Measurements from ENCODE around the gene CANX.
A peak's percentile ranks its signal among the peaks of the same experiment; 100 is the strongest.

CANX gene

GRCh38 chr5:179759581-179760551, 61.1 kb downstream of the CANX start:
- DNase-seq: peak; percentile 51

- DNase-seq: peak; percentile 21
These were observed 63.5 kb downstream of the CANX start for GRCh38 chr5:179762079-179762780.

- DNase-seq: no peak
These were observed 64.0 kb downstream of the CANX start for GRCh38 chr5:179762781-179763176.

GRCh38 chr5:179763215-179763945, 64.6 kb downstream of the CANX start:
- peak; percentile 61 for DNase-seq

GRCh38 chr5:179764056-179764455, 65.3 kb downstream of the CANX start:
- no peak for DNase-seq

GRCh38 chr5:179765400-179765799, 66.6 kb downstream of the CANX start:
- no peak for DNase-seq

- no peak for DNase-seq
These were observed 67.4 kb downstream of the CANX start for GRCh38 chr5:179766021-179766725.

- DNase-seq: no peak
These were observed 68.1 kb downstream of the CANX start for GRCh38 chr5:179766726-179767455.

GRCh38 chr5:179767496-179768100, 68.8 kb downstream of the CANX start:
- no peak for DNase-seq

- peak; percentile 48 for DNase-seq
These were observed 69.7 kb downstream of the CANX start for GRCh38 chr5:179768326-179769085.

GRCh38 chr5:179769271-179769670, 70.5 kb downstream of the CANX start:
- no peak for DNase-seq

- DNase-seq: no peak
These were observed 71.0 kb downstream of the CANX start for GRCh38 chr5:179769796-179770195.

- no peak for DNase-seq
These were observed 72.6 kb downstream of the CANX start for GRCh38 chr5:179771311-179771895.

- no peak for DNase-seq
These were observed 73.6 kb downstream of the CANX start for GRCh38 chr5:179772351-179772750.

GRCh38 chr5:179773686-179774040, 74.9 kb downstream of the CANX start:
- no peak for DNase-seq

GRCh38 chr5:179774442-179774841, 75.7 kb downstream of the CANX start:
- DNase-seq: no peak

- DNase-seq: no peak
These were observed 77.7 kb downstream of the CANX start for GRCh38 chr5:179776411-179776938.

- no peak for DNase-seq
These were observed 78.7 kb downstream of the CANX start for GRCh38 chr5:179777456-179777855.

GRCh38 chr5:179777909-179778308, 79.1 kb downstream of the CANX start:
- no peak for DNase-seq

GRCh38 chr5:179778591-179778990, 79.8 kb downstream of the CANX start:
- no peak for DNase-seq

Data from activated CD4-positive, alpha-beta T cell treated with anti-CD3 and anti-CD28 coated beads for 48 hours (primary cell).